HCT116 (cell line): Measurements from ENCODE around the gene RBP2. TPM values are rescaled to one million over a fixed set of nuclear protein-coding genes. Genes with fewer than 3 reads are reported as not detected.

Source experiments
- ATAC-seq: fragments of 200-7000 bp; cut with Tn5 transposase; 2 replicates; pipeline ENCODE4 v1.9.1; 2020; ENCODE audit warnings: mild to moderate bottlenecking, moderate library complexity
- BruUV-seq: library from RNA; stranded (reverse); fragments of 400-500 nt; replicated peaks from 2 replicates; lab custom pipeline; 2021; lab: Mats Ljungman, UMichigan
- CTCF ChIA-PET: fragments of 300-600 bp; sonication (Branson Sonifier 250); formaldehyde crosslinking; loops from one replicate; lab custom pipeline; 2021; ENCODE audit warnings: antibody characterized with exemption; lab: Charles Lee
- POLR2A ChIA-PET: fragments of 300-600, 350-600 bp; sonication (Branson Sonifier 250); formaldehyde crosslinking; loops from one replicate; lab custom pipeline; 2021; ENCODE audit warnings: antibody characterized with exemption; lab: Charles Lee
- RAD21 ChIA-PET, 2 experiments: fragments of 300-600 bp; sonication (Branson Sonifier 250); formaldehyde crosslinking; loops; one replicate each; lab custom pipeline; 2023; ENCODE audit warnings: low total read pairs in 2 of 2; ENCODE audit not compliant: uncharacterized antibody in 2 of 2, unreplicated experiment in 2 of 2, low non-redundant PET in 1 of 2; lab: Charles Lee
- DNase-seq: peaks from one replicate; pipeline ENCODE4 v3.0.0-alpha.2; 2010; ENCODE audit warnings: low read depth, low spot score
- H2AFZ ChIP-seq: fragments of 200-600 bp; shearing (Covaris generic), sonication (generic); 2 replicates; pipeline ENCODE4 v1.6.1; 2017; ENCODE audit warnings: low read depth, mixed run types, mixed read lengths, antibody characterized with exemption, low read length; ENCODE audit not compliant: poor library complexity, severe bottlenecking
- H3K27ac ChIP-seq: 2 replicates; pipeline ENCODE4 v1.5.1; 2012; ENCODE audit warnings: low read depth, low read length
- H3K27me3 ChIP-seq: fragments of 200-600 bp; sonication (generic); 2 replicates; pipeline ENCODE4 v1.6.1; 2016; ENCODE audit warnings: mixed run types, low read length, mixed read lengths; ENCODE audit not compliant: insufficient read depth
- H3K36me3 ChIP-seq, 2 experiments: fragments of 200-500 bp in 1 of 2; fragments of 200-600 bp in 1 of 2; sonication (Bioruptor generic) in 1 of 2; sonication (generic) in 1 of 2; 2 replicates each; pipeline versions ENCODE4 v1.5.1 to v1.6.1; 2014 to 2016; ENCODE audit warnings: low read length in 2 of 2, inconsistent platforms in 1 of 2, mixed read lengths in 1 of 2, mixed run types in 1 of 2; ENCODE audit not compliant: insufficient read depth in 2 of 2, control insufficient read depth in 1 of 2
- H3K4me1 ChIP-seq, 2 experiments: fragments of 200-600 bp in 1 of 2; sonication (generic) in 1 of 2; 2 replicates each; pipeline versions ENCODE4 v1.5.1 to v1.6.1; 2012 to 2017; ENCODE audit warnings: low read length in 2 of 2, inconsistent platforms in 1 of 2, mild to moderate bottlenecking in 1 of 2, mixed read lengths in 1 of 2, mixed run types in 1 of 2, moderate library complexity in 1 of 2; ENCODE audit not compliant: insufficient read depth in 2 of 2, control insufficient read depth in 1 of 2
- H3K4me2 ChIP-seq: fragments of 200-600 bp; sonication (generic); 2 replicates; pipeline ENCODE4 v1.6.1; 2017; ENCODE audit warnings: mixed run types, low read length, mixed read lengths
- H3K4me3 ChIP-seq, 2 experiments: fragments of 200-600 bp in 1 of 2; sonication (generic) in 1 of 2; replicated peaks in 1 of 2; 2 replicates each; pipeline ENCODE4 v1.5.1; 2011 to 2016; ENCODE audit warnings: low read length in 2 of 2, control low read depth in 1 of 2, low read depth in 1 of 2, mild to moderate bottlenecking in 1 of 2, mixed read lengths in 1 of 2, mixed run types in 1 of 2
- H3K79me2 ChIP-seq: fragments of 200-600 bp; sonication (generic); 2 replicates; pipeline ENCODE4 v1.6.1; 2017; ENCODE audit warnings: mild to moderate bottlenecking, mixed run types, low read length, moderate library complexity, mixed read lengths; ENCODE audit not compliant: insufficient read depth
- H3K9ac ChIP-seq: fragments of 200-600 bp; sonication (generic); 2 replicates; pipeline ENCODE4 v1.6.1; 2016; ENCODE audit warnings: low read length, mixed read lengths
- H3K9me2 ChIP-seq: fragments of 200-600 bp; sonication (generic), shearing (Covaris generic); 2 replicates; pipeline ENCODE4 v1.6.1; 2017; ENCODE audit warnings: mixed run types, mild to moderate bottlenecking, moderate library complexity; ENCODE audit not compliant: insufficient read depth
- H3K9me3 ChIP-seq, 2 experiments: fragments of 200-500 bp in 1 of 2; fragments of 200-600 bp in 1 of 2; sonication (Bioruptor generic) in 1 of 2; sonication (generic) in 1 of 2; 2 replicates each; pipeline ENCODE4 v1.6.1; 2014 to 2017; ENCODE audit warnings: low read length in 2 of 2, mixed read lengths in 2 of 2, inconsistent platforms in 1 of 2, low read depth in 1 of 2, mild to moderate bottlenecking in 1 of 2, mixed run types in 1 of 2, moderate library complexity in 1 of 2; ENCODE audit not compliant: control insufficient read depth in 1 of 2, insufficient read depth in 1 of 2
- H4K20me1 ChIP-seq: fragments of 200-600 bp; sonication (generic), shearing (Covaris generic); 2 replicates; pipeline ENCODE4 v1.6.1; 2017; ENCODE audit warnings: mixed run types, mild to moderate bottlenecking, moderate library complexity; ENCODE audit not compliant: insufficient read depth
- SIN3A ChIP-seq: IDR thresholded peaks from 2 replicates; pipeline ENCODE4 v1.6.1; 2012; ENCODE audit warnings: low read depth
- TCF7L2 ChIP-seq: IDR thresholded peaks from 2 replicates; pipeline ENCODE4 v1.7.0; 2011; ENCODE audit warnings: borderline replicate concordance, inconsistent platforms; ENCODE audit not compliant: insufficient read depth, insufficient read length; ENCODE audit errors: extremely low read depth
- ZBTB33 ChIP-seq: IDR thresholded peaks from 2 replicates; pipeline ENCODE4 v1.6.1; 2011; ENCODE audit warnings: mild to moderate bottlenecking, low read length, moderate library complexity; ENCODE audit not compliant: insufficient replicate concordance; ENCODE audit errors: extremely low read depth
- ZNF274 ChIP-seq: fragments of 200-500 bp; sonication (Bioruptor generic); IDR thresholded peaks from 2 replicates; pipeline ENCODE4 v1.6.1; 2014; ENCODE audit warnings: mild to moderate bottlenecking, low read depth, low read length, inconsistent platforms
- intact Hi-C: fragments of 100-400 bp; cut with micrococcal nuclease; formaldehyde crosslinking; loops from 2 replicates; pipeline ENCODE4 v1.10.0; 2022
- total RNA-seq: library from RNA; stranded (reverse); gene quantifications from one replicate; pipeline ENCODE4 v1.2.1, GENCODE V29; 2021; ENCODE audit not compliant: unreplicated experiment
- TF ChIP-seq, protein P1 (sequence below), 3 experiments: fragments of 200-600 bp in 1 of 3; sonication (generic) in 1 of 3; IDR thresholded peaks in 2 of 3; conservative IDR thresholded peaks in 1 of 3; 2 replicates each; pipeline ENCODE4 v1.5.1; 2012 to 2017; ENCODE audit warnings: low read depth in 2 of 3, low read length in 2 of 3, antibody characterized with exemption in 1 of 3, borderline replicate concordance in 1 of 3, control low read depth in 1 of 3, mild to moderate bottlenecking in 1 of 3, mixed read lengths in 1 of 3, mixed run types in 1 of 3, moderate library complexity in 1 of 3; ENCODE audit not compliant: insufficient read depth in 1 of 3

RBP2 gene
- total RNA-seq, 1 experiment from 2014 or later, result not detected

- Histone ChIP-seq H3K4me1 (peaks cover 0 to 11% of the 10 kb centered on the region in 2 experiments; a peak in 1 of 4 replicates), H4K20me1 (no peaks in the 10 kb centered on the region), H3K27me3 (no peaks in the 10 kb centered on the region), H3K9me2 (no peaks in the 10 kb centered on the region)
- intact Hi-C loops, result loop anchor here (10.0 kb wide), 2 partner anchors 514 to 634 kb away; partner anchors contain the start of gene CLSTN2
- no peak for TF ChIP-seq ZNF274
- no peak for TF ChIP-seq TCF7L2
- no peak for TF ChIP-seq SIN3A
- no peak for TF ChIP-seq ZBTB33
- TF ChIP-seq, protein P1, sequence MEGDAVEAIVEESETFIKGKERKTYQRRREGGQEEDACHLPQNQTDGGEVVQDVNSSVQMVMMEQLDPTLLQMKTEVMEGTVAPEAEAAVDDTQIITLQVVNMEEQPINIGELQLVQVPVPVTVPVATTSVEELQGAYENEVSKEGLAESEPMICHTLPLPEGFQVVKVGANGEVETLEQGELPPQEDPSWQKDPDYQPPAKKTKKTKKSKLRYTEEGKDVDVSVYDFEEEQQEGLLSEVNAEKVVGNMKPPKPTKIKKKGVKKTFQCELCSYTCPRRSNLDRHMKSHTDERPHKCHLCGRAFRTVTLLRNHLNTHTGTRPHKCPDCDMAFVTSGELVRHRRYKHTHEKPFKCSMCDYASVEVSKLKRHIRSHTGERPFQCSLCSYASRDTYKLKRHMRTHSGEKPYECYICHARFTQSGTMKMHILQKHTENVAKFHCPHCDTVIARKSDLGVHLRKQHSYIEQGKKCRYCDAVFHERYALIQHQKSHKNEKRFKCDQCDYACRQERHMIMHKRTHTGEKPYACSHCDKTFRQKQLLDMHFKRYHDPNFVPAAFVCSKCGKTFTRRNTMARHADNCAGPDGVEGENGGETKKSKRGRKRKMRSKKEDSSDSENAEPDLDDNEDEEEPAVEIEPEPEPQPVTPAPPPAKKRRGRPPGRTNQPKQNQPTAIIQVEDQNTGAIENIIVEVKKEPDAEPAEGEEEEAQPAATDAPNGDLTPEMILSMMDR (IDR thresholded peaks at IDR 0.05 in 2 of 3, conservative IDR thresholded peaks at IDR 0.05 in 1 of 3; ENCODE audit: borderline replicate concordance in 1 of 3, insufficient read depth in 1 of 3, low read depth in 2 of 3, low read length in 2 of 3), result no peak
- TF ChIP-seq, all 23 proteins: peak for 0
- DNase-seq (no peak), ATAC-seq (no peak)
- Histone ChIP-seq H3K36me3 (no peaks in the 10 kb centered on the region), H3K4me2 (no peak overlapping the region), H3K9me3 (no peaks in the 10 kb centered on the region; a peak in 1 of 4 replicates), H2AFZ (no peak overlapping the region), H3K4me3 (no peak overlapping the region), H3K79me2 (no peaks in the 10 kb centered on the region), H3K9ac (no peak overlapping the region), H3K27ac (no peak overlapping the region)
- ChIA-PET POLR2A (no interaction called here), RAD21 (no interaction called here), CTCF (no interaction called here)
- BruUV-seq, result no TSS peak
These were observed 55.3 kb downstream of the RBP2 start for GRCh38 chr3:139421040-139421439.
